Stimulated activated CD8-positive, alpha-beta memory T cell treated with anti-CD3 and anti-CD28 coated beads, Interleukin-4, amount 100 ng/mL, for 1 hour (primary cell): ENCODE results near the gene RAX.

Experiments
- DNase-seq, 2 donors: peaks; one replicate each; pipeline ENCODE4 v3.0.0-alpha.2; 2020; ENCODE audit warnings: low read depth in 2 of 2, low spot score in 1 of 2

RAX gene

DNA sequence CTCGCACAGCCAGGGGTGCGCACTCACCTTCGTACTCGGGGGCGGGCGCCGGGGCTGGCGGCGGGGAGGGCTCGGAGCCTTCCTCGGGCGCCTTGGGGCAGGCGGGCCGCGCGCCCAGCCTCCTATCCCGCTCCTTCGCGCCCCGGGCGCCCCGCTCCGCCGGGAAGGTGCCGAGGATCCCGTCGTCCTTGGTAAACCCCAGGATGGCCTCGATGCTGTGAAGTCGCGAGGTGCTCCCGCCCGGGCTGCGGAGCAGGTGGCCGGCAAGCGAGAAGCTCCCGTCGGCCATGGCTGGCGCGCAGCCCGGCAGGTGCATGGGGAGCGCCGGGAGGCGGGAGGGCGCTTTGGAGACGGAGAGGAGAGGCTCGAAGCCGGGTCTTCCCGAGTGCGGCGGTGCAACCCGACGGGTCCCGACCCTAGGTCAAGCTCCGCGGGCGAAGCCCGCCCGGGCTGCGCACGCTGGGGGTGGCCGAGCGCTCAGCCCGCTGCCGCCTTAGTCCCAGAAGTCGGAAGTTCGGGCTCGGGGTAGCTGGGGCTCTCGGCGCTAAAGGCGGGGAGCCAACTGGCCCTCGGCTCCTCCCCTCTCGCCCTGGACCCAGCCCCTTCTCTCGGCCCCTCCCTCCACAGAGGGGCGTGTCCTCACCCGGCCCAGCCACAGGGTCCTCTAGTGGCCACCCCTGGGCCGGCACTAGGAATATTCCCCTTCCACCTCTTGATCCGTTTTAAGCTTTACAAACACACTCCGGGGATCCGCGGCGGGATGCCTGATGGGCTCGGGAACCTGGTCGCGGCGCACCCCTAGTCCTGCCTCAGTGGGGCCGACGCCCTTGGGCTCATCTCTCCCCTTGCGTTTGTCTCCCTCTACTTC is at the start of gene RAX:
Gene RAX, minus strand, starts transcription at position 564 of the 868 bp plus-strand sequence. Its CDS starts 248 bp downstream, at position 316.
- DNase-seq, result no peak

DNA sequence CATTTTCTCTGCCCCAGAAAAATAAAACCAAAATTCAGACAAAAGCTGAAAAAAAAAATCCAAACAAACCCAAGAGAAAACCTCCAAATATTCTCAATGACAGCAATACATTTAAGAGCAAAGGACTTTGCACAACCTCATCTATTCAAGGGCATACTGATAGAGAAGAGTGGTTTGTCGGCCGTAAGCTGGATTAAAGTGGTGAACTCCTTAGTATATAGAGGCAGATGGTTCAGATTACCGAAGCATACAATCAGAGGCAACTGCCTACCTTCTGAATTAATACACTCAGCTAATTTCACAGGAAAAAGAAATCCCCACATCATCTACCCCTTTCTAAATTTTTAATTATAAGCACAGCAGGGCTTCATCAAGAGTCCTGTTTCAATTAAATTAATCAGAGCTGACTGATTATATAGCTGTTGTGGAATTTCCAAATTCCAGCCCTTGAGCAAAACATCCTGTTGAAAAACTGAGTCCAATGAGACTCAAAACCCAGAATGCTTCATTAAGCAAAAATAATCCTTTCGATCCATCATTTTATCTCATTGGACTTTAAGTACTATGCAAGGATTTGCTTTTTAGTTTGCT is 45.3 kb upstream of the RAX start, which contains the start of gene CPLX4:
Gene CPLX4, minus strand, starts transcription at position 190 of the 591 bp plus-strand sequence. Its CDS starts 187 bp downstream, at position 3.
- DNase-seq, result no peak

DNA sequence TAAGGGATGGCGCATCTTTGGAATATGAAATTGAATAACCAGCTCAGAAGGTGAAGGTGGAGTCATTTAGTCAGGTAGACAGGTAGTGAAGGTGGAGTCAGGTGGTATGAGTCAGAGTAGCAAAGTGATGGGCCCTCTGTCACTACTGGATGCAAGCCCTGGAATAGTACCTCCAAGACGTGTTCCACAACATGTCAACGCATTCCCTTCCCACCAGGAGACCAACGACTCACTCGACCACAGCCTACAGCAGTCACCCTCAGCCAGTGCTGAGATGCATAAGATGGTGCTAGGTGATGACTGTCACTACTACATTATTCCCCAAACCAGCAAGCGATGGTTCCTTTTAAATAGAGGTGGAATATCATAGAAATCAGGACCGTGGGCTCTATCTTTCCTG is 38.4 kb upstream of the RAX start:
- DNase-seq, result no peak

DNA sequence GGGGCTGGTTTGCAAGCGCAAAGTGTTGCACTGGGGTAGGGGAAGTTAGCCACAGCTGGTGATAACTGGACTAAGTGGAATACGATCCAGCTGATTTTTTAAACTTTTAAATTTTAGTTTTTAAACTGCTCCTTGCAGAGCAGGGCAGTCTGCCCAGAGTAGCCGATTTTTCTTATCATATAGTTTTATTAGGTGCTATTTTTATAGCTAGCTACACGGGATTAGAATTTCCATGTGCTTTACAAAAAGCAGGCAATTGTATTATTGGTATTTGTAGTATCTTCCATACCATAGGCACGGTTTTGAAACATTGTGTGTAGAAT is 35.6 kb upstream of the RAX start:
- DNase-seq, result no peak

DNA sequence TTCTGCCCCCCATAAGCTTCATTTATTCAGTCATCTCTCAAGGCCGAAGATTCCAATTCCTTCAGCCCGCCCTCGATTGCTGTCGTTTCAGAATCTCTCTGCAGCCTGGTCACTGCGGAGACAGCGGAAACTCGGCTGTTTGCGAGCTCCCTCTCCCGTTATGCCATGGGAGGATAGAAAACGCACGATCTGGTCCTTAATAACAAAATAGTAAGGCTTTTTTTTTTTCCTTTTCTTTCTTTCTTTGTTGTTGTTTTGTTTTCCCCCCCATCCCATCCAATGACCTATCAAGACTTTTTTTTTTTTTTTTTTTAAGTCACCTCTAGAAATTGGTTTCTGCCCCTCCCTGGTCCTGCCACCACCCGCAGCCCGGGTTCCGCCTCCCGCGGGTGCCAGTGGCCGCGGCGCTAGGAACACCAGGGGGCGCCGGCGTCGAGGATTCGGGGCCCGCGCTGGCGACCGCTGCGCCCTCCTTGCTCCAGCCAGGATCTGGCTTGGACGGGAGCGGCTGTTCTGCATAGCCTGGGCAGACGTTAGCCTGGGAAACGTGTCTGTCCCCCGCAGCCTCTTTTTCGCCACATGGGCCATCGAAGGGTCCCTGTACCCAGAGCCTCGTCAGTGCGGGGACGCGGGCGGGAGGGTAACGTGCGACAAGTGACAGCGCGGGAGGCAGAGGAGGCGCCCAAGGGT is 35.1 kb upstream of the RAX start:
- peak; percentile 17 to 33 for DNase-seq

DNA sequence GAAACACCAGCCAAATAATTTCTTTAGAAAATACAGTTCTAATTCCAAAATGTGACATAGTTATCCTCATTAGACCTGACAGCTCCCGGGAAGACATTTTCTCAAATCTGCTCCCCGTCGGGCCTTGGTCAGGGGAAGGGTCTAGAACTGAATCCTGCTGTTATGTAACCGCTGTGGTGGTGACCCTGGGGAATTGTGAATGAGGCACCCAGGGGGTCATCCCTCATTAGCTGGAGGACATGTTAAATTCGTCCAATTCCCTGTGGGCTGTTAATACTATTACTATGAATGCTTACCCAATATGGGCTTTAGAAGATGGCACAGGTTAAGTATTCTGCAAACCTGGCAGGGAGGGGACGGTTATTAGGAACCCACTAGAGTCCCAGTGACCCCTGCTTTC is 33.4 kb upstream of the RAX start:
- no peak for DNase-seq

DNA sequence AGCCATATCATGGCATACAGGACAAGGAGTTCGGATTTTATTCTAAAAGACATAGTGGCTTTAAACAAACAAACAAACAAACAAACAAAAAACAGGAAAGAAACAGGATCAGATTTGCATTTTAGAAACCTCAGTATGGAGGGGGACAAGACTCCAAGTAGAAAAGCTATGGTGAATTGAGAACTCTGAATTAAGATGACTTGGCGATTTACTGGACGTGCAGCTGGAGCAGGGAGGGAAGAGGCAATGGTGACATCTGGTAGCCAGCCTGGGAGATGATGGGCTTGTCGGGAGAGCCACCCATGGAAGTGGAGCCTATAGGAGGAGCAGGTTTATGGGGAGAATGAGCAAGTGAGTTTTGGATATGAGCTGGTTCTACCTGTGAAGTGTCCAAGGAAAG is 32.0 kb upstream of the RAX start:
- DNase-seq, result no peak

DNA sequence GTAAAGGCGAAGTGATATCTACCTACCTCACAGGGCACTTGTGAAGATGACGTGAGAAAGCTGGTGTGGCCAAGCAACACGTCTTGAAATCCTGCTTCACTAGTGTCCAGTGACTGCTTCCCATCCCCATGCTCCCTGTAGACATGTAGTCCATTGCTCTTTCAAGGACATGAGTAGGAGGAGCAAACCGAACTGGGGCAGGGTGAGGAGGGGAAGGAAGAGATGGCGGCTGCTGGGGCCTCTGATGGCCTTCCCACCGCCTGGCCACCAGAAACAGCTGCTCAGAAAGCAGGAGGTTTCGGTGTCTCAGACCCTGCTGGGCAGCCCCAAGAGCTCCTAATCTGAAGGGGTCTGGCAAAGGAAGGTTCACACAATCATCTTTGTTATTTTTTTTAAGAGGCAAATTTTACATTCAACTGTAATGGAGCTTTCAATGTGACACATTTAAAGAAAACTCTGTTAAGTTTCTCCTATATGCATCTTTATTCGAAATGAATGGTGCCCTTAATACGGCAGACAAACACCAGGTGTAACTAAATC is 30.5 kb upstream of the RAX start:
- DNase-seq, result no peak

DNA sequence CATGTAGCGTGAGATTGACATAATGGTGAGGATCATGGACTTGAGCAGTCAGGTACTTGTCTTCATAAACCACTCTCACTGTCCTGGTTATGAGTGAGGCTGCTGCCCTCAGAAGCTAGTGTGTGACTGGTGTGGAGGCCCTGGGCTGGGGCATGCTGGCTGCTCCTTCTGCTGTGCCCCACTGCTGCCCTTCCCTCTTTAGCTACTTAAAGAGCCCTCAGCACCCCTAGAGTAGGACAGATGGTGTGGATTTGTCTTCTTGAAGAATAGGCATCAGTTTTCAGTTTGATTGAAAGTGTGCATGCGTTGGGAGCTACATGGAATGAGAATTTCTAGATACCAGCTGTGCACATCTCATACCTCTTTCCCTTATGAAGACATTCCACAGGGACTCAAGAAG is 29.8 kb upstream of the RAX start:
- DNase-seq, result no peak

DNA sequence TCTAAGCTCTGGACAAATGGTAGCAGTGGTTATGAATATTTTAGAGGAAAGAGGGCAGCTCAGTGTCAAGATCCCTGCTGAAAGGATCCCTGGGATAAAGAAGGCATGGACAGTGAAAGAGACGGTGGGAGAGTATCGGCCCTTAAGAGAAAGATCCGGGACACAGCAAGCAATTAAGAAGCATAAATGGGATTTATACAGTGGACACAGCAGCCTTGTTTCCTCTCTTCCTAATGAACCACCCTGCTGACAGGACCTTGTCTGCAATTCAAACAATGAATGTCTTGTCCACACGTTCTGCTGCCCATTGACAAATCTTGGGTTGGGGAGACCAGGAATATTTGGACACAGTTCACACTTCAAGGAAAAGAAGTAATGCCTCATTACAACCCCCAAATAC is 28.7 kb upstream of the RAX start:
- no peak for DNase-seq

DNA sequence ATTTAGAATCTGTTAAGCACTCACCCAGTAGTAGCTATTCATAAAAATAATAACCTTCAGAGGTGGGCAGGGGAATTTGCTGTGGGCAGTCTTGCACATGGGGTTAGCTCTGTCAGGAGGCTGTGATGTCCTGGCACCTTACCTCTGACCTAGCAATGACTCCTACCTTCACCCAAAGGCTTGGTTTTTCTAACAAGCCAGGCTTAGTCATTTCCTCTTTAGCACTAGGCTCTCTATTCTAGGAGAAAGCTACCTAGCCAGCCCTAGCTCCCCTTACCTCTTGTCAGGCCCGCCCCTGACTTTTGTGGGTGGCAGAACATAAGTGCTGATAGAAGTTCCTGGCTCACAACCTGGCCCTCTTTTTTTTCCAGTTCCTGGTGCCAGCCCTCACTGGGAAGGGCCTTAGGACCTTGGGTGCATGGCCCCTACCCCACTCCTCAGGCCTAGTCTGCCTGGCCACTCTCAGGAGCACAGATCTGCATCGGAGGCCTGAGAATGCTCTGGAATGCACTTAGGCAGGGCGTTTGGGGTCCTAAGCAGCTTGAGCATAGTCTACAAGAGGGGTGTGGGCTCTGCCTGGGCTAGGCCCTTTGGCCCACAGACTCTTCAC is 27.5 kb upstream of the RAX start:
- no peak for DNase-seq

DNA sequence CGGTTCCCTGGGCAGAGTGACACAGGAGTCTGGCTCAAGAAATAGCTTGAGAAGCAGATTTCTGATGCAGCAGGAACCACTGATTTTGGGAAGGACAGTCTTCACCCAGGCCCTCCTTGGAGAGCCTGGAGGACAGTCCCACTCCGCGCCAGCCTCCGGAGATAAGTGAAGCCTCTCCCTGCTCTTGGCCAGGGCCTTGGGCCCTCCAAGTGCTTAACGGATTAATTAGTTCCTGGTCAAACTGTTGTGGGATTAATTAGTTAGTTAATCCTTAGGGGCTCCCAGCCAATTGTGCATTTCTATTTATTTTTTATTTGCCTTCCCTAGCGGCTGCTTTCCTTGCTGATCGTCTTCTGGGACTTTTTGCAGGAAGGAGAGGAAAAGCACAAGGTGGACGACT is 25.6 kb upstream of the RAX start:
- DNase-seq, result no peak

DNA sequence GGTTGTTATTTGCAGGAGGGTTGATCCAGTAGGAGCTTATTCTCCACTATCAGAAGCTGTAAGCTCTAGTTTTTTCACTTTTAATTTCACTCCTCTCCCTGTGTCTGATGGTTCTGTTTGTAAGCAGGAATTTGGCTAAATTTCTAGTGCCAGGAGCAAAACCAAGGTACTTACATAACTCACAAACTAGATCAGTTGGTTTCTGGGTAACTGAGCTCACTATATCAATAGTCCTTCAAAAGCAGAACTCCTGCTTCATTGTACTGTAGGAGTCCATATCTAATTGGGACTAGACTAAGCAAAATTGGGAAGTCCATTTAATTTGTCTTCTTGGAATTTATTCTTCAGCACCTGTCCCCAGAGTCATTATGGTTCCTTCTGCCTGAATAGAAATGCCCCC is 20.1 kb upstream of the RAX start:
- no peak for DNase-seq

DNA sequence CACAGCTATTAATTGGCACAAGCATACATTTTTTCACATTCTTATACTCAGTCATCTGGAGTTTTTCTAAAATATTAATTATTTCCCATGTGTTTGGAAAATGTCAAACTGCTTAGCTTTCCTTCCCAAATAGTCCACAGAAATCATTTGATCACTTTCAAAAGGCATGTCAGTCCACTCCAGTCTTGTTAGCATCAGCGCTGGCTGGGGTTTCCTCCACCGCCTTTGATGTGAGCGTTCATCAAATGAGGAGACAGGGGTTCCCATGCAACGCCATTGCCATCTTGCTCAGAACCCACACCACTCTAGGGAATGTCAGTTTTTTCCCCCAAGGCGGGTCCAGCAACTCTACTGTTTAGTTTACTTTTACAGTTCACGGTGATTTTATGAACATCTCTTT is 13.1 kb upstream of the RAX start:
- no peak for DNase-seq

DNA sequence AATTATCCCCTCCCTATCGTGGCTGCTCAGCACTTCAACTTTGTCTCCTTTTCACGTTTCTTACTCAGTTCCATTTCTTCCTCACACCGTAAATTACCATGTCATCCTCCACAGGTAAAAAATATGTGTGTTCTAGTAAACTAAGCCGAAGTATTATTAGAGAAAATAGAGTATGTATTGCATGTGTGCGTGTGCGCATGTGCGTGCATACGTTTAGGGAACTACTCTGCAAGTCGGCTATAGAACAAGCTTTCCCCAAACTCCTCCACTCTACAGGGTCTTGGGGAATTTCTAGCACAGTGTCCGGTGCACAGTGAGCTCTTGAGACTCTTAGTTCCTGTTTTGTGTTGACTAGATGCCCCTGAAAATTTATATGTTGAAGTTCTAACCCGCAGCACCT is 9.1 kb upstream of the RAX start:
- DNase-seq, result no peak

DNA sequence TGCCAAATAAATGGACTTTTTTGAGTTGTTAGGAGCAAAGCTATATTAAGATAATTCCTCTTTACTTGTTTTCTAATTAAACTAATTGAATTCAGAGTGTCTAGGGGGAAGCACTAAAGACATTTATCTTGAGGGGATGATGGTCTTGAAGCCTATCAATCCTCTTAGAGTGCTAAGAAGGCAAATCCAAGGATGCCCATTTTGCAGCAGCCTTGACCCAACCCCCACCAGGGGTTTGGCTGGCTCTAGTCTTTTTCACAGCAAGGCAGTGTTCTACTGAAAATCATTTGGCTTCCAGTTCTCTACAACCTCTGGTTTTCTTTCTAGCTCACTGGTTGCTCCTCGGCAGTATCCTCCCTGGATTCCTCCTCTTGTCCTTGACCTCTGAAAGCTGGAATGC is 6.5 kb upstream of the RAX start:
- DNase-seq, result no peak

DNA sequence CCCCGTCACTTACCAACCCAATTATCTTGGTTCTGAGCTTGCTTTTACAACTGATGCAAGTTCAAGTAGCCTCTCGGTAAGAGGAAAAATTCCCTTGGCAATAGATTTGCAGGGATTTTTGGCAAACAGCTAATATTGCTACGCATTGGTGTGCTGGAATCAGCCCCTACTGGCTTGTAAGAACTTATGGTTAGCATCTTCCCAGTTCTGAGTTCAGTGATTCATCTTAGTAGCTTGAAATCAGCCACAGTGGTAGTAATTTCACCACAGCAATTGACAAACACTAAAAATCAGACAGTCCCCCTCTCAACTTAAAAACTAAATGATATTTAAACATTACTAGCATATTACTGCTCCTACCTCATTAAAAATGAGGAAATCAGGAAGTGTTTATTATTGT is 5.9 kb upstream of the RAX start:
- no peak for DNase-seq

DNA sequence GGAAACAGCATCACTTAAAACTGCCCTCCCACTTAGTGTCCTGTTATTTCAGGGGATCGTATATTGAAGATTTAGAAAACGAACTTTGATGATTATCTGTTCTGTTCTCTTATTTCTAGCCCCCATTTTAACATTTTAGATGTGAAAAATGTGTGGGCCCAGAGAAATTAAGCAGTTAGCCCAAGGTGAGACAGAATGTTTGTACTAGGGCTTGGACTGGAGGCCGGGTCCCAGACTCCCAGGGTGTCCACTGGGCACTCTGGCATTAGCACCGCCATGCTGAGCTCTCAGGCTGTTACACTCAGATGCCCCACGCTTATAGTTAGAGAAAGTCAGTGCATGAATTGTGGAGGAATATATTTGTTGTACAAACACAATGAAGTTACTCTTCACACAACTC is 5.5 kb upstream of the RAX start:
- no peak for DNase-seq

DNA sequence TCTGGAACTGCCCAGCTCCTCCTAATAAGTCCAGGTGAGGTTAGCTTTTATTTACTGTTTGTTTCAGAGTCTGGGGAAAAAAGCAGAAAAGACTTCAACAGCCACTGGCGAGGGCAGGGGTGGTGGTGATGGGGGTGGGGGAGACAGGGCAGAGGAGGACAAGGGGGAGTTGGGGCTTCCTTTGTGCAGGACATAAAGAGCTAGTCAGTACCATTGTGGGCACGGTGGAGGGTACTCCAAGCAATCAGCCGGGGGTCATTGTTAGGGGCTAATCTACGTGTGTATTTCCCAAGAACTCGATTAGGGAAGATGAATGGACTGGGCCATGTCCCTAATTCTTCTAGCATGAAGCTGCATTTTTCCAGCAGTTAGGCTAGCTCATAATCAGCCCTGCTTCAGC is 2.8 kb upstream of the RAX start:
- no peak for DNase-seq

DNA sequence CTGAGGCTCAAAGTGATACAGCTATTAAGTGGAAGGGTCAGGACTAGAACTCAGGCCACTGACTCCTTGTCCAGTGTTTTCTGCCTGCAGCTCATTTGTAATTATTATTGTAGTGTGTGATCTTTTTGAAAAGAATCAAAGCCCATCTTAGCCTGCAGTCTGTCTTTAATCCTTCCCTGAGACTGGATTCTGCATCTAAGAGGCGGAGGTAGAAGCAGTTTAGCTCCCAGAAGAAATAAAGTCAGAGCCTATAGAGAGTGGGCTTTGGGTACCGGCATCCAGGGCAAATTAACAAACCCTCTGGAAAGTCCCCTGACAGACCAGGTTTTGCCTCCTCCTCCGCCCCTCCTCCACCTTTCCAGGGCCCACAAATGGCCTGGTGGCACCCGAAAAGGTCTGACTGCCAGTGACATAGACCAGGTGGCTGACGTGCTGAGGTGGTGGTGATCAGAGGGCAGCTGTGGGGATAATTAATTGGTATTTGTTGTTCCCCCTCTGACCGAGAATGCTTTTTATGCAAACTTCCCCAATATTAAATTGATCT is 2.2 kb upstream of the RAX start:
- DNase-seq, result no peak

DNA sequence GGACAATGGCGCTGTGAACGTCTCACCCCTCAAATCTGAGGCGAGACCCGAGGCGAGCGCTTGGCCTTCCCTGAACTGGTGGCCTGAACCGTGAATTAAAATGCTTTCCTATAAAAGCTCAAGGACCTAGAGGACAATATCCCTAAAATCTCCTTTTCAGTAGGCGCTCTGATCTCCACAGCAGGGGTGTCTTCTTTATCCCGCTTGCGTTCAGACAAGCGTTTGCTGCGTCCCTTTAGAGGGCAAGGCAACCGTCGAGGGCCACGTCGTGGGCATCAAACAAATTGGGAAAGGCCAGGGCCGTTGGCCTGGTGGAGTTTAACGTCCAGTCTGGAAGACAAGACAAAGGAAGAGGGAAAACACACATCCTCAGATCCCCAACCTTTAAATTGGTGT is 1.3 kb upstream of the RAX start:
- DNase-seq, result no peak
